HUDEP-2 (cell line): ENCODE results near the gene SCN5A.
A peak's percentile ranks its signal among the peaks of the same experiment; 100 is the strongest.

Experiments used
- DNase-seq, 76 experiments: peaks; one replicate each; lab custom pipeline; 2025; ENCODE audit not compliant: unreplicated experiment in 76 of 76; lab: John Stamatoyannopoulos, UW

Gene SCN5A

GRCh38 chr3:38627956-38628355, 21.5 kb downstream of the SCN5A start:
- peak in 20 of 76 experiments; percentile 1 to 31 (median 8) for DNase-seq

- DNase-seq, result no peak
Observed at GRCh38 chr3:38626171-38626570, 23.3 kb downstream of the SCN5A start.

- no peak for DNase-seq
Observed at GRCh38 chr3:38623539-38623938, 25.9 kb downstream of the SCN5A start.

GRCh38 chr3:38622336-38622735, 27.2 kb downstream of the SCN5A start:
- DNase-seq, result no peak

- no peak for DNase-seq
Observed at GRCh38 chr3:38620236-38620635, 29.3 kb downstream of the SCN5A start.

GRCh38 chr3:38618343-38618742, 31.1 kb downstream of the SCN5A start:
- DNase-seq, result no peak

- DNase-seq, result no peak
Observed at GRCh38 chr3:38617586-38617985, 31.9 kb downstream of the SCN5A start.

- DNase-seq, result no peak
Observed at GRCh38 chr3:38617137-38617536, 32.4 kb downstream of the SCN5A start.

- DNase-seq, result no peak
Observed at GRCh38 chr3:38616658-38617057, 32.8 kb downstream of the SCN5A start.

GRCh38 chr3:38616111-38616510, 33.4 kb downstream of the SCN5A start:
- no peak for DNase-seq

GRCh38 chr3:38614651-38615352, 34.7 kb downstream of the SCN5A start:
- no peak for DNase-seq

- DNase-seq, result no peak
Observed at GRCh38 chr3:38614091-38614490, 35.4 kb downstream of the SCN5A start.

- no peak for DNase-seq
Observed at GRCh38 chr3:38613426-38613825, 36.1 kb downstream of the SCN5A start.

- DNase-seq, result no peak
Observed at GRCh38 chr3:38611866-38612265, 37.6 kb downstream of the SCN5A start.

- no peak for DNase-seq
Observed at GRCh38 chr3:38610934-38611333, 38.6 kb downstream of the SCN5A start.

- DNase-seq, result no peak
Observed at GRCh38 chr3:38610436-38610835, 39.1 kb downstream of the SCN5A start.

- no peak for DNase-seq
Observed at GRCh38 chr3:38609386-38610111, 39.9 kb downstream of the SCN5A start.

GRCh38 chr3:38608961-38609360, 40.5 kb downstream of the SCN5A start:
- no peak for DNase-seq

- no peak for DNase-seq
Observed at GRCh38 chr3:38608086-38608775, 41.3 kb downstream of the SCN5A start.

- DNase-seq, result no peak
Observed at GRCh38 chr3:38606561-38606960, 42.9 kb downstream of the SCN5A start.

- DNase-seq, result no peak
Observed at GRCh38 chr3:38605981-38606380, 43.5 kb downstream of the SCN5A start.

GRCh38 chr3:38604246-38604645, 45.2 kb downstream of the SCN5A start:
- no peak for DNase-seq
